Caco-2 (cell line): ENCODE data around the gene AJAP1. TPM values are rescaled to one million over a fixed set of nuclear protein-coding genes. Genes with fewer than 3 reads are reported as not detected.

Experiments used
- BruUV-seq: library from RNA; stranded (reverse); fragments of 400-500 nt; replicated peaks from 2 replicates; lab custom pipeline; 2021; lab: Mats Ljungman, UMichigan
- CTCF ChIA-PET: fragments of 300-600 bp; sonication (Branson Sonifier 250); formaldehyde crosslinking; loops from one replicate; lab custom pipeline; 2022; ENCODE audit warnings: antibody characterized with exemption; lab: Charles Lee
- POLR2A ChIA-PET: fragments of 300-600 bp; sonication (Branson Sonifier 250); formaldehyde crosslinking; loops from one replicate; lab custom pipeline; 2022; ENCODE audit warnings: antibody characterized with exemption; lab: Charles Lee
- DNase-seq, 2 experiments: peaks; one replicate each; pipeline versions ENCODE4 v3.0.0 to v3.0.0-alpha.2; 2020 to 2022
- H3K27me3 ChIP-seq: replicated peaks from 2 replicates; pipeline ENCODE4 v1.6.0; 2011; ENCODE audit warnings: low read length; ENCODE audit not compliant: control insufficient read depth, insufficient read depth
- H3K36me3 ChIP-seq: 2 replicates; pipeline ENCODE4 v1.5.1; 2011; ENCODE audit warnings: low read length; ENCODE audit not compliant: control insufficient read depth, insufficient read depth
- H3K4me1 ChIP-seq: fragments of 250-450 bp; sonication (Bioruptor Pico); 2 replicates; pipeline ENCODE4 v1.5.1; 2020; ENCODE audit warnings: mild to moderate bottlenecking
- H3K4me3 ChIP-seq: 2 replicates; pipeline ENCODE4 v1.5.1; 2011; ENCODE audit warnings: low read depth, mild to moderate bottlenecking, control low read depth, low read length
- H3K9me3 ChIP-seq: fragments of 250-450 bp; sonication (Bioruptor Pico); 2 replicates; pipeline ENCODE4 v1.5.1; 2020; ENCODE audit warnings: mild to moderate bottlenecking, moderate library complexity
- H3K27ac Mint-ChIP-seq: one replicate; pipeline ENCODE4 v1.8.0; 2022; ENCODE audit warnings: mixed read lengths; ENCODE audit not compliant: unreplicated experiment
- H3K27me3 Mint-ChIP-seq: one replicate; pipeline ENCODE4 v1.8.0; 2022; ENCODE audit warnings: mixed read lengths; ENCODE audit not compliant: insufficient read depth, unreplicated experiment
- H3K36me3 Mint-ChIP-seq: one replicate; pipeline ENCODE4 v1.8.0; 2022; ENCODE audit warnings: mild to moderate bottlenecking, mixed read lengths; ENCODE audit not compliant: insufficient read depth, unreplicated experiment
- H3K4me1 Mint-ChIP-seq: one replicate; pipeline ENCODE4 v1.8.0; 2022; ENCODE audit warnings: low read depth, mixed read lengths; ENCODE audit not compliant: unreplicated experiment
- H3K4me3 Mint-ChIP-seq: one replicate; pipeline ENCODE4 v1.8.0; 2022; ENCODE audit warnings: mild to moderate bottlenecking, moderate library complexity, mixed read lengths; ENCODE audit not compliant: unreplicated experiment
- H3K9me3 Mint-ChIP-seq: one replicate; pipeline ENCODE4 v1.8.0; 2022; ENCODE audit warnings: mixed read lengths; ENCODE audit not compliant: unreplicated experiment
- intact Hi-C: fragments of 100-400 bp; cut with micrococcal nuclease; formaldehyde crosslinking; loops from one replicate; pipeline ENCODE4 v1.10.0; 2022; ENCODE audit not compliant: unreplicated experiment
- total RNA-seq: library from RNA; stranded (reverse); gene quantifications from 2 replicates; pipeline ENCODE4 v1.2.3, GENCODE V29; 2022
- TF ChIP-seq, protein P1 (sequence below), 2 experiments: fragments of 200-600 bp in 1 of 2; IDR thresholded peaks; 1 replicate in 1 of 2; 2 replicates in 1 of 2; pipeline versions ENCODE4 v1.5.1 to v1.8.0; 2011 to 2022; ENCODE audit warnings: antibody characterized with exemption in 1 of 2, control low read depth in 1 of 2, inconsistent platforms in 1 of 2, low read depth in 1 of 2, low read length in 1 of 2, mild to moderate bottlenecking in 1 of 2, moderate library complexity in 1 of 2; ENCODE audit not compliant: insufficient read depth in 1 of 2, severe bottlenecking in 1 of 2, unreplicated experiment in 1 of 2

Gene AJAP1
- total RNA-seq, 1 experiment from 2014 or later = not detected

DNA sequence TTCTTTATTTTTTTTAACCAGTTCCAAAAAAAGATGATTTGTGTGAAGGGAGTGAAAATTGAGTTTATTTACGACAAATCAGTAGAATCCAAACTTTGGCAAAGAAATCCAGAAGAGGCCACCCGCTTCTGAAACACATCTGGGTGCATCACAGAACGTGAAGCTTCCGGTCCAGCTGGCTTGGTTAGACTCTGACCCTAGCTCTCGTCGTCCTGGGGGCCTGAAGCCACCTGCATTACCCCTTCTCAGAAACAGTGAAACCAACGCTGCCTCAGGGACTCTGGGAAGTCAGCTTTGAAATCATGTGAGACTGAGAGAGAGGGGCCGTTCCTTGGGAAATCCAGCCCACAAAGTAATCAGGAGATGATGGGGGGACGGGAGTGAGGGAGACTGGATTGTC lies 21.8 kb downstream of the AJAP1 start:
- H3K9me3 Mint-ChIP-seq = no peaks in the 10 kb centered on the region
- H3K27me3 Mint-ChIP-seq = no peaks in the 10 kb centered on the region
- H3K4me1 Mint-ChIP-seq = no peaks in the 10 kb centered on the region
- Histone ChIP-seq H3K36me3 (no peaks in the 10 kb centered on the region), H3K9me3 (no peaks in the 10 kb centered on the region), H3K4me1 (peaks cover 20% of the 10 kb centered on the region), H3K27me3 (no peaks in the 10 kb centered on the region), H3K4me3 (no peak overlapping the region)
- CTCF ChIA-PET = no interaction called here
- POLR2A ChIA-PET = no interaction called here
- no peak overlapping the region for H3K4me3 Mint-ChIP-seq
- TF ChIP-seq, protein P1, sequence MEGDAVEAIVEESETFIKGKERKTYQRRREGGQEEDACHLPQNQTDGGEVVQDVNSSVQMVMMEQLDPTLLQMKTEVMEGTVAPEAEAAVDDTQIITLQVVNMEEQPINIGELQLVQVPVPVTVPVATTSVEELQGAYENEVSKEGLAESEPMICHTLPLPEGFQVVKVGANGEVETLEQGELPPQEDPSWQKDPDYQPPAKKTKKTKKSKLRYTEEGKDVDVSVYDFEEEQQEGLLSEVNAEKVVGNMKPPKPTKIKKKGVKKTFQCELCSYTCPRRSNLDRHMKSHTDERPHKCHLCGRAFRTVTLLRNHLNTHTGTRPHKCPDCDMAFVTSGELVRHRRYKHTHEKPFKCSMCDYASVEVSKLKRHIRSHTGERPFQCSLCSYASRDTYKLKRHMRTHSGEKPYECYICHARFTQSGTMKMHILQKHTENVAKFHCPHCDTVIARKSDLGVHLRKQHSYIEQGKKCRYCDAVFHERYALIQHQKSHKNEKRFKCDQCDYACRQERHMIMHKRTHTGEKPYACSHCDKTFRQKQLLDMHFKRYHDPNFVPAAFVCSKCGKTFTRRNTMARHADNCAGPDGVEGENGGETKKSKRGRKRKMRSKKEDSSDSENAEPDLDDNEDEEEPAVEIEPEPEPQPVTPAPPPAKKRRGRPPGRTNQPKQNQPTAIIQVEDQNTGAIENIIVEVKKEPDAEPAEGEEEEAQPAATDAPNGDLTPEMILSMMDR (IDR thresholded peaks at IDR 0.05; ENCODE audit: insufficient read depth in 1 of 2, low read depth in 1 of 2, low read length in 1 of 2, severe bottlenecking in 1 of 2, unreplicated experiment in 1 of 2) = no peak
- no peaks in the 10 kb centered on the region for H3K36me3 Mint-ChIP-seq
- intact Hi-C loops = no loop called here
- H3K27ac Mint-ChIP-seq = peak overlapping the region; percentile 25
- no peak for DNase-seq
- no TSS peak for BruUV-seq

DNA sequence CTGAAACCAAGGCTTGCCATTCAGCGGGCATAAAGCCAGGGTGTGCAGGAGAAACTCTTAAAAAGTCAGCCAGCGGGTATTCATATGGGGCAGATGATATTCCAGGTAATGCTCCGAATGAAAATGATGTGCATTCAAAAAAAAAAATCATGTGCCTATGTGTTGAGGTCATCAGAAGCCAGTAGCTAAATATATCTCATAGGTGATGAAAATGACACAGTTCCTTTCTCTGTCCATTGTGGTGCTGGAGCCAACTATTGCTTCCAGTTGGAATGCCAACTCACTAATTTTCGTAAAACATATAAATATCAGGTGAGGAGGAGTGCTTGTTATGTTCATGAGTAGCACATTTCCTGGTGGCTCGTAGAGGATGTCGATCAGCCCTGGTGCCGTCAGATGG lies 23.2 kb downstream of the AJAP1 start:
- Mint-ChIP-seq H3K4me3 (no peak overlapping the region), H3K36me3 (no peaks in the 10 kb centered on the region), H3K27me3 (no peaks in the 10 kb centered on the region), H3K4me1 (no peaks in the 10 kb centered on the region), H3K27ac (peak overlapping the region; percentile 65), H3K9me3 (no peaks in the 10 kb centered on the region)
- ChIA-PET CTCF (no interaction called here), POLR2A (no interaction called here)
- TF ChIP-seq, protein P1 (IDR thresholded peaks at IDR 0.05; ENCODE audit: insufficient read depth in 1 of 2, low read depth in 1 of 2, low read length in 1 of 2, severe bottlenecking in 1 of 2, unreplicated experiment in 1 of 2) = no peak
- no peak for DNase-seq
- intact Hi-C loops = no loop called here
- Histone ChIP-seq H3K4me3 (no peak overlapping the region), H3K4me1 (peaks cover 20% of the 10 kb centered on the region), H3K27me3 (no peaks in the 10 kb centered on the region), H3K36me3 (no peaks in the 10 kb centered on the region), H3K9me3 (no peaks in the 10 kb centered on the region)
- no TSS peak for BruUV-seq

DNA sequence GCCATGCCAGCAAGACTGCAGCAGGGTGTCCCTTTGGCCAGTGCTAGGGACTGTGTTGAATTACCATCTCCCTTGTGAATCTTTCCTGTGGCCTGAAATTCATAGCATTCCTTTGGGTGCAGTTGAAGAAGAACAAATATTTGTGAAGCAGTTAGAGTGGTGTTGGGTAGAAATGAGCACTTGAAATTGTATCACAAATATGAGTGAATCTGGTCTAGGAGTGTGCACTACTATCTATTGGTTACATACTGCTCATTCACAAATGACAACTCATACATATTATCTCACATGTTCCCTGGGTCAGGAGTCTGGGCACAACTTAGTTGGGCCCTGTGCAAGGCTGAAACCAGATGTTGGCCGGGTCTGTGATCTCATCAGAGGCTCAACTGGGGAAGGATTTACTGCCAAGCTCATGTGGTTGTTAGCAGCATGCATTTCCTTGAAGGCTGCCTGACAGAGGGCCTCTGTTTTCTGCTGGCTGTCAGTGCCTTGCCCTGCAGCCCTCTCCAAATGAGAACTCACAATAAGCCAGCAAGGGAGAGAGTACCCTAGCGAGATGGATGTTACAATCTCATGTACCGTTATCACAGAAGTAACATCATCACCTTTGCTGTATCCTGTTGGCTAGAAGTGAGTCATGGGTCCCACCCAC lies 23.8 kb downstream of the AJAP1 start:
- Mint-ChIP-seq H3K4me1 (no peaks in the 10 kb centered on the region), H3K27ac (peak overlapping the region; percentile 65), H3K4me3 (no peak overlapping the region), H3K9me3 (no peaks in the 10 kb centered on the region), H3K27me3 (no peaks in the 10 kb centered on the region), H3K36me3 (no peaks in the 10 kb centered on the region)
- TF ChIP-seq, protein P1 (IDR thresholded peaks at IDR 0.05; ENCODE audit: insufficient read depth in 1 of 2, low read depth in 1 of 2, low read length in 1 of 2, severe bottlenecking in 1 of 2, unreplicated experiment in 1 of 2) = no peak
- POLR2A ChIA-PET = no interaction called here
- no peak overlapping the region for H3K4me3 ChIP-seq
- peak in 1 of 2 experiments; percentile 16 for DNase-seq
- no peaks in the 10 kb centered on the region for H3K27me3 ChIP-seq
- no peaks in the 10 kb centered on the region for H3K9me3 ChIP-seq
- CTCF ChIA-PET = no interaction called here
- H3K4me1 ChIP-seq = peaks cover 20% of the 10 kb centered on the region
- BruUV-seq = no TSS peak
- intact Hi-C loops = no loop called here
- H3K36me3 ChIP-seq = no peaks in the 10 kb centered on the region
